PC-9 (cell line): Measurements from ENCODE around the gene STK10. TPM values are rescaled to one million over a fixed set of nuclear protein-coding genes. Genes with fewer than 3 reads are reported as not detected.

Source experiments
- BruUV-seq: library from RNA; stranded (reverse); fragments of 400-500 nt; replicated peaks from 2 replicates; lab custom pipeline; 2021; lab: Mats Ljungman, UMichigan
- CTCF ChIA-PET: fragments of 300-600 bp; sonication (Branson Sonifier 250); formaldehyde crosslinking; loops from one replicate; lab custom pipeline; 2022; ENCODE audit warnings: antibody characterized with exemption; lab: Charles Lee
- POLR2A ChIA-PET: fragments of 300-600 bp; sonication (Branson Sonifier 250); formaldehyde crosslinking; loops from one replicate; lab custom pipeline; 2022; ENCODE audit warnings: antibody characterized with exemption; ENCODE audit not compliant: unreplicated experiment; lab: Charles Lee
- DNase-seq, 2 experiments: peaks; one replicate each; pipeline versions ENCODE4 v3.0.0 to v3.0.0-alpha.2; 2015 to 2022; ENCODE audit warnings: mixed read lengths in 1 of 2
- H2AFZ ChIP-seq: fragments of 200-600 bp; sonication (generic); 2 replicates; pipeline ENCODE4 v1.8.1; 2017; ENCODE audit warnings: antibody characterized with exemption
- H3F3A ChIP-seq: fragments of 200-600 bp; sonication (generic); 2 replicates; pipeline ENCODE4 v1.8.1; 2017; ENCODE audit warnings: antibody characterized with exemption, mild to moderate bottlenecking, low read depth; ENCODE audit not compliant: insufficient read depth
- H3K27ac ChIP-seq: fragments of 200-600 bp; sonication (generic); 2 replicates; pipeline ENCODE4 v1.6.1; 2016; ENCODE audit warnings: mixed run types
- H3K27me3 ChIP-seq: fragments of 200-600 bp; sonication (generic); 2 replicates; pipeline ENCODE4 v1.6.1; 2016; ENCODE audit warnings: low read depth, mixed run types; ENCODE audit not compliant: insufficient read depth
- H3K36me3 ChIP-seq: fragments of 200-600 bp; sonication (generic); 2 replicates; pipeline ENCODE4 v1.6.1; 2016; ENCODE audit warnings: low read depth, mixed run types
- H3K4me1 ChIP-seq: fragments of 200-600 bp; sonication (generic); replicated peaks from 2 replicates; pipeline ENCODE4 v1.6.1; 2016; ENCODE audit warnings: mixed run types; ENCODE audit not compliant: insufficient read depth
- H3K4me2 ChIP-seq: fragments of 200-600 bp; sonication (generic); 2 replicates; pipeline ENCODE4 v1.6.1; 2017; ENCODE audit warnings: mixed run types
- H3K4me3 ChIP-seq: fragments of 200-600 bp; sonication (generic); 2 replicates; pipeline ENCODE4 v1.6.1; 2016; ENCODE audit warnings: mixed run types
- H3K79me2 ChIP-seq: fragments of 200-600 bp; sonication (generic); 2 replicates; pipeline ENCODE4 v1.6.1; 2017; ENCODE audit warnings: low read depth, mixed run types
- H3K9me2 ChIP-seq: fragments of 200-600 bp; sonication (generic); 2 replicates; pipeline ENCODE4 v1.8.1; 2017; ENCODE audit warnings: mild to moderate bottlenecking; ENCODE audit not compliant: insufficient read depth
- H3K9me3 ChIP-seq: fragments of 200-600 bp; sonication (generic); 2 replicates; pipeline ENCODE4 v1.8.1; 2016; ENCODE audit warnings: low read depth; ENCODE audit not compliant: insufficient read depth
- H4K20me1 ChIP-seq: fragments of 200-600 bp; sonication (generic); 2 replicates; pipeline ENCODE4 v1.8.1; 2017; ENCODE audit not compliant: insufficient read depth
- EZH2 ChIP-seq: fragments of 200-600 bp; sonication (generic); IDR thresholded peaks from 2 replicates; pipeline ENCODE4 v1.8.0; 2017; ENCODE audit warnings: antibody characterized with exemption, low read depth
- intact Hi-C: fragments of 100-400 bp; cut with micrococcal nuclease; formaldehyde crosslinking; loops from one replicate; pipeline ENCODE4 v1.10.0; 2022; ENCODE audit not compliant: unreplicated experiment
- total RNA-seq: library from RNA; stranded (reverse); gene quantifications from 2 replicates; pipeline ENCODE4 v1.2.3, GENCODE V29; 2021
- TF ChIP-seq, protein P1 (sequence below): fragments of 200-600 bp; sonication (generic); conservative IDR thresholded peaks from 2 replicates; pipeline ENCODE4 v1.6.1; 2017; ENCODE audit warnings: mixed run types, antibody characterized with exemption, mild to moderate bottlenecking, moderate library complexity

The STK10 gene
- total RNA-seq, 1 experiment from 2014 or later: 31.5 TPM

DNA sequence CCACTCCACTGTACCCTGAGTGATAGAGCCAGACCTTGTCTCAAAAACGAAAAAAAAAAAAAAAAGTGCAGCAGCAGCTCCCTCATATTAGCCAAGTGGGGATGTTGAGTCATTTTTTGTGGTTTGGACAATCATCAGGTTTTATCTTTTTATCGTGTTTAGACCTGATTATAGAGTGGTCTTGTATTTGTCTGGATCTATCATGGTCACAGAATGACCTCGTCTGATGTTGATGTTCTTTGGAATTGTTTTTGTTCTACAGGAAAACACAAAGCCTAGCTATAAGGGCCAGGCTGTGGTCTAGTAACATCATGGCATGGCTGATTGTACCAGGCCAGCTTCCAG, 179.9 kb downstream of the STK10 start:
- TF ChIP-seq, protein P1, sequence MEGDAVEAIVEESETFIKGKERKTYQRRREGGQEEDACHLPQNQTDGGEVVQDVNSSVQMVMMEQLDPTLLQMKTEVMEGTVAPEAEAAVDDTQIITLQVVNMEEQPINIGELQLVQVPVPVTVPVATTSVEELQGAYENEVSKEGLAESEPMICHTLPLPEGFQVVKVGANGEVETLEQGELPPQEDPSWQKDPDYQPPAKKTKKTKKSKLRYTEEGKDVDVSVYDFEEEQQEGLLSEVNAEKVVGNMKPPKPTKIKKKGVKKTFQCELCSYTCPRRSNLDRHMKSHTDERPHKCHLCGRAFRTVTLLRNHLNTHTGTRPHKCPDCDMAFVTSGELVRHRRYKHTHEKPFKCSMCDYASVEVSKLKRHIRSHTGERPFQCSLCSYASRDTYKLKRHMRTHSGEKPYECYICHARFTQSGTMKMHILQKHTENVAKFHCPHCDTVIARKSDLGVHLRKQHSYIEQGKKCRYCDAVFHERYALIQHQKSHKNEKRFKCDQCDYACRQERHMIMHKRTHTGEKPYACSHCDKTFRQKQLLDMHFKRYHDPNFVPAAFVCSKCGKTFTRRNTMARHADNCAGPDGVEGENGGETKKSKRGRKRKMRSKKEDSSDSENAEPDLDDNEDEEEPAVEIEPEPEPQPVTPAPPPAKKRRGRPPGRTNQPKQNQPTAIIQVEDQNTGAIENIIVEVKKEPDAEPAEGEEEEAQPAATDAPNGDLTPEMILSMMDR: no peak
- no peak for TF ChIP-seq EZH2
- Histone ChIP-seq H3K4me1 (peaks cover 25% of the 10 kb centered on the region), H3F3A (peaks cover 13% of the 10 kb centered on the region; the same call in 1 of the 2 replicates), H3K27me3 (no peaks in the 10 kb centered on the region), H4K20me1 (peaks cover 20% of the 10 kb centered on the region), H3K9me3 (no peaks in the 10 kb centered on the region), H3K4me3 (peak overlapping the region; percentile 86; the same call in 1 of the 2 replicates), H3K9me2 (no peaks in the 10 kb centered on the region), H3K36me3 (no peaks in the 10 kb centered on the region), H2AFZ (no peak overlapping the region), H3K79me2 (peaks cover 44% of the 10 kb centered on the region), H3K4me2 (peak overlapping the region; percentile 89), H3K27ac (no peak overlapping the region)
- POLR2A ChIA-PET: no interaction called here
- DNase-seq: no peak
- intact Hi-C loops: loop anchor here (5.0 kb wide), 1 partner anchor 274 kb away; the partner anchor contains the start of gene UBTD2
- CTCF ChIA-PET: interaction anchor here (1.5 kb wide), 1 partner anchor 100 kb away, joined by 4 read pairs; no protein-coding TSS in a partner anchor
- no TSS peak for BruUV-seq

GRCh38 chr5:172007175-172008110, 180.6 kb downstream of the STK10 start:
- Histone ChIP-seq H3K4me3 (peak overlapping the region; percentile 86), H3K27ac (peak overlapping the region; percentile 68), H3F3A (peaks cover 13% of the 10 kb centered on the region; the same call in 1 of the 2 replicates), H3K9me3 (no peaks in the 10 kb centered on the region), H4K20me1 (peaks cover 26% of the 10 kb centered on the region), H3K4me2 (peak overlapping the region; percentile 89), H3K4me1 (peaks cover 29% of the 10 kb centered on the region), H2AFZ (peak overlapping the region; percentile 98), H3K79me2 (peaks cover 50% of the 10 kb centered on the region), H3K27me3 (no peaks in the 10 kb centered on the region), H3K9me2 (no peaks in the 10 kb centered on the region), H3K36me3 (no peaks in the 10 kb centered on the region)
- intact Hi-C loops: loop anchor here (2.0 to 5.0 kb wide), 3 partner anchors 61 to 275 kb away; partner anchors contain the start of genes STK10 and UBTD2
- TF ChIP-seq, protein P1: no peak
- TF ChIP-seq EZH2: no peak
- CTCF ChIA-PET: interaction anchor here (1.1 to 2.5 kb wide), 4 partner anchors 52 to 181 kb away, joined by 4 to 8 read pairs (median 6); partner anchors contain the start of gene STK10
- POLR2A ChIA-PET: interaction anchor here (0.5 to 0.9 kb wide), 8 partner anchors 69 to 1469 kb away, joined by 3 to 7 read pairs (median 4); partner anchors contain the start of gene UBTD2
- DNase-seq: no peak
- BruUV-seq: TSS peak; percentile 80
